CD14-positive monocyte (primary cell): ENCODE results near the gene RERE. TPM values are rescaled to one million over a fixed set of nuclear protein-coding genes. Genes with fewer than 3 reads are reported as not detected.
"Not testable (repeated sequence)": the region's sequence is repeated elsewhere in the genome, so short reads cannot be mapped to it uniquely, and the experiment has no call there.

ENCODE experiments used
- DNase-seq, 3 donors: peaks; one replicate each; pipeline ENCODE4 v3.0.0-alpha.2; 2011 to 2022
- H2AFZ ChIP-seq: 2 replicates; pipeline ENCODE4 v1.6.0; 2012; ENCODE audit warnings: mild to moderate bottlenecking, low read depth, low read length, inconsistent platforms; ENCODE audit not compliant: insufficient read depth, poor library complexity, severe bottlenecking
- H3K27ac ChIP-seq, 2 donors: 1 replicate in 1 of 2; 2 replicates in 1 of 2; pipeline ENCODE4 v1.5.1; 2012 to 2013; ENCODE audit warnings: low read length in 2 of 2, control low read depth in 1 of 2, inconsistent platforms in 1 of 2, low read depth in 1 of 2, mild to moderate bottlenecking in 1 of 2
- H3K27me3 ChIP-seq, 2 donors: one replicate each; pipeline versions ENCODE4 v1.6.0 to v1.6.1; 2011 to 2013; ENCODE audit warnings: low read length in 2 of 2; ENCODE audit not compliant: control insufficient read depth in 2 of 2, insufficient read depth in 2 of 2
- H3K36me3 ChIP-seq, 2 donors: replicated peaks in 1 of 2; 1 replicate in 1 of 2; 2 replicates in 1 of 2; pipeline versions ENCODE4 v1.5.1 to v1.6.1; 2012 to 2013; ENCODE audit warnings: low read length in 2 of 2, control low read depth in 1 of 2, inconsistent platforms in 1 of 2, mild to moderate bottlenecking in 1 of 2; ENCODE audit not compliant: insufficient read depth in 2 of 2, control insufficient read depth in 1 of 2
- H3K4me1 ChIP-seq, 2 donors: 1 replicate in 1 of 2; 2 replicates in 1 of 2; pipeline versions ENCODE4 v1.5.1 to v1.6.1; 2012 to 2013; ENCODE audit warnings: low read length in 2 of 2, control low read depth in 1 of 2, inconsistent platforms in 1 of 2, mild to moderate bottlenecking in 1 of 2, moderate library complexity in 1 of 2; ENCODE audit not compliant: insufficient read depth in 2 of 2, control insufficient read depth in 1 of 2
- H3K4me2 ChIP-seq: replicated peaks from 2 replicates; pipeline ENCODE3; 2012; ENCODE audit warnings: low read length, moderate library complexity, mild to moderate bottlenecking; ENCODE audit not compliant: poor library complexity, severe bottlenecking; ENCODE audit errors: extremely low read depth
- H3K4me3 ChIP-seq, 3 experiments: fragments of 200-600 bp in 1 of 3; sonication (generic) in 1 of 3; replicated peaks in 1 of 3; 1 replicate in 2 of 3; 2 replicates in 1 of 3; pipeline ENCODE4 v1.5.1; 2011 to 2013; ENCODE audit warnings: low read length in 3 of 3, mild to moderate bottlenecking in 3 of 3, control low read depth in 2 of 3, low read depth in 2 of 3, inconsistent platforms in 1 of 3, moderate library complexity in 1 of 3
- H3K79me2 ChIP-seq: 2 replicates; pipeline ENCODE4 v1.6.0; 2012; ENCODE audit warnings: mild to moderate bottlenecking, control low read depth, inconsistent platforms, low read length, moderate library complexity; ENCODE audit not compliant: insufficient read depth
- H3K9ac ChIP-seq: 2 replicates; pipeline ENCODE4 v1.6.0; 2017; ENCODE audit warnings: low read length, mild to moderate bottlenecking; ENCODE audit not compliant: insufficient read depth, poor library complexity, severe bottlenecking
- H3K9me3 ChIP-seq, 2 donors: replicated peaks in 1 of 2; 1 replicate in 1 of 2; 2 replicates in 1 of 2; pipeline versions ENCODE4 v1.5.1 to v1.6.1; 2012 to 2013; ENCODE audit warnings: low read length in 2 of 2, control low read depth in 1 of 2; ENCODE audit not compliant: control insufficient read depth in 1 of 2, insufficient read depth in 1 of 2
- H4K20me1 ChIP-seq: 2 replicates; pipeline ENCODE4 v1.6.0; 2012; ENCODE audit warnings: mild to moderate bottlenecking, low read length, control low read depth, moderate library complexity; ENCODE audit not compliant: insufficient read depth
- H3K27ac Mint-ChIP-seq, 7 donors: one replicate each; pipeline ENCODE4 v1.8.0; 2020; ENCODE audit warnings: mild to moderate bottlenecking in 7 of 7, mixed read lengths in 7 of 7, moderate library complexity in 6 of 7, inconsistent platforms in 2 of 7
- H3K27me3 Mint-ChIP-seq, 3 donors: one replicate each; pipeline ENCODE4 v1.8.0; 2021 to 2022; ENCODE audit warnings: low read depth in 3 of 3, mild to moderate bottlenecking in 3 of 3, mixed read lengths in 3 of 3, moderate library complexity in 3 of 3, inconsistent platforms in 1 of 3
- H3K36me3 Mint-ChIP-seq, 2 donors: one replicate each; pipeline ENCODE4 v1.8.0; 2020; ENCODE audit warnings: mixed read lengths in 2 of 2, inconsistent platforms in 1 of 2, mild to moderate bottlenecking in 1 of 2
- H3K4me1 Mint-ChIP-seq: one replicate; pipeline ENCODE4 v1.8.0; 2020; ENCODE audit warnings: mild to moderate bottlenecking, mixed read lengths
- H3K4me3 Mint-ChIP-seq, 2 donors: one replicate each; pipeline ENCODE4 v1.8.0; 2020; ENCODE audit warnings: mild to moderate bottlenecking in 2 of 2, mixed read lengths in 2 of 2, moderate library complexity in 1 of 2
- H3K9me3 Mint-ChIP-seq, 7 donors: one replicate each; pipeline ENCODE4 v1.8.0; 2020 to 2022; ENCODE audit warnings: mixed read lengths in 7 of 7, mild to moderate bottlenecking in 6 of 7, moderate library complexity in 6 of 7, inconsistent platforms in 2 of 7
- CTCF ChIP-seq: fragments of 200-600 bp; IDR thresholded peaks from one replicate; pipeline ENCODE4 v1.8.0; 2022; ENCODE audit warnings: antibody characterized with exemption, mild to moderate bottlenecking
- WGBS: methylation state at CpG from one replicate; pipeline ENCODE4 v1.1.5; 2013; ENCODE audit warnings: missing lambda C conversion rate; ENCODE audit not compliant: insufficient coverage; 5-methylcytosine and 5-hydroxymethylcytosine counted together
- intact Hi-C, 2 donors: fragments of 100-400 bp; cut with micrococcal nuclease; formaldehyde crosslinking; loops; one replicate each; pipeline versions ENCODE4 v1.15.0 to v1.15.1; 2023
- polyA plus RNA-seq, 3 donors: library from polyadenylated mRNA; depleted of rRNA in 1 of 3; unstranded in 2 of 3; stranded (reverse) in 1 of 3; fragments of 300-500 nt in 2 of 3; fragments of >200 nt in 1 of 3; fragmentation: Illumina TruSeq in 2 of 3; gene quantifications; 1 replicate in 2 of 3; 2 replicates in 1 of 3; pipeline ENCODE4 v1.2.3, GENCODE V29; 2012 to 2021

RERE gene
- polyA plus RNA-seq, 3 donors = 1.2 to 19.4 (median 3.8) TPM

GRCh38 chr1:8822373-8823294 lies 5.2 kb upstream of the RERE start:
- H3K9ac ChIP-seq = no peak overlapping the region
- H3K9me3 ChIP-seq = no peaks in the 10 kb centered on the region
- Mint-ChIP-seq H3K9me3 (no peaks in the 10 kb centered on the region), H3K27ac (peak overlapping the region in 2 of 7 donors; percentile 15 to 30), H3K27me3 (peaks cover 1 to 2% (median 1%) of the 10 kb centered on the region in 3 donors), H3K4me1 (peaks cover 22% of the 10 kb centered on the region), H3K4me3 (no peak overlapping the region), H3K36me3 (no peaks in the 10 kb centered on the region)
- no peaks in the 10 kb centered on the region for H3K79me2 ChIP-seq
- DNase-seq = peak in 1 of 3 donors; percentile 20
- no peaks in the 10 kb centered on the region for H3K36me3 ChIP-seq
- WGBS = 85% methylated on average over 5 of the region's 10 CpGs
- no peak overlapping the region for H3K4me3 ChIP-seq
- no peak for TF ChIP-seq CTCF
- H3K4me2 ChIP-seq = peak overlapping the region; percentile 20
- H3K27me3 ChIP-seq = no peaks in the 10 kb centered on the region
- no peak overlapping the region for H3K27ac ChIP-seq
- no peaks in the 10 kb centered on the region for H4K20me1 ChIP-seq
- intact Hi-C loops = no loop called here
- peaks cover 13 to 16% of the 10 kb centered on the region in 2 donors for H3K4me1 ChIP-seq
- no peak overlapping the region for H2AFZ ChIP-seq

GRCh38 chr1:8821084-8821483 lies 3.6 kb upstream of the RERE start:
- peaks cover 19 to 26% of the 10 kb centered on the region in 2 donors for H3K4me1 ChIP-seq
- no peaks in the 10 kb centered on the region for H4K20me1 ChIP-seq
- H3K9me3 ChIP-seq = no peaks in the 10 kb centered on the region
- Mint-ChIP-seq H3K27me3 (peaks cover 0 to 3% (median 2%) of the 10 kb centered on the region in 3 donors), H3K4me3 (no peak overlapping the region), H3K9me3 (no peaks in the 10 kb centered on the region), H3K36me3 (no peaks in the 10 kb centered on the region), H3K27ac (no peak overlapping the region), H3K4me1 (peaks cover 31% of the 10 kb centered on the region)
- no peaks in the 10 kb centered on the region for H3K27me3 ChIP-seq
- H3K36me3 ChIP-seq = no peaks in the 10 kb centered on the region
- DNase-seq = no peak
- WGBS = 0% methylated on average over 1 of the region's 2 CpGs
- intact Hi-C loops = no loop called here
- no peak for TF ChIP-seq CTCF
- no peak overlapping the region for H3K27ac ChIP-seq
- H2AFZ ChIP-seq = no peak overlapping the region
- H3K4me2 ChIP-seq = no peak overlapping the region
- H3K4me3 ChIP-seq = no peak overlapping the region
- no peak overlapping the region for H3K9ac ChIP-seq
- H3K79me2 ChIP-seq = peaks cover 6% of the 10 kb centered on the region

- 100% methylated on average over 3 of the region's 13 CpGs for WGBS
- not testable (repeated sequence) for H3K27ac ChIP-seq
Observed at GRCh38 chr1:8818789-8819188, 1.3 kb upstream of the RERE start.

More at GRCh38 chr1:8818789-8819188, 1.3 kb upstream of the RERE start:
- H3K9ac ChIP-seq, H4K20me1 ChIP-seq, H3K27me3 Mint-ChIP-seq, H3K9me3 Mint-ChIP-seq, H3K4me3 Mint-ChIP-seq, H3K9me3 ChIP-seq, intact Hi-C loops, DNase-seq, H3K27me3 ChIP-seq, H3K36me3 Mint-ChIP-seq, H3K36me3 ChIP-seq: not testable (repeated sequence)
- Histone ChIP-seq H3K79me2 (peaks cover 16% of the 10 kb centered on the region), H3K4me1 (peaks cover 24 to 40% of the 10 kb centered on the region in 2 donors), H3K4me2 (peak overlapping the region; percentile 85), H2AFZ (peak overlapping the region; percentile 92), H3K4me3 (peak overlapping the region in 1 of 3 experiments; percentile 98)
- H3K4me1 Mint-ChIP-seq = peaks cover 45% of the 10 kb centered on the region
- peak overlapping the region in 3 of 7 donors; percentile 15 to 94 (median 50) for H3K27ac Mint-ChIP-seq
